HG02885 (cell line): ENCODE data around the gene ACKR3.

ENCODE experiments used
- ATAC-seq: cut with Tn5 transposase; IDR thresholded peaks from one replicate; pipeline ENCODE4 v1.9.1; 2021; ENCODE audit warnings: mild to moderate bottlenecking; ENCODE audit not compliant: unreplicated experiment, poor library complexity

Gene ACKR3

DNA sequence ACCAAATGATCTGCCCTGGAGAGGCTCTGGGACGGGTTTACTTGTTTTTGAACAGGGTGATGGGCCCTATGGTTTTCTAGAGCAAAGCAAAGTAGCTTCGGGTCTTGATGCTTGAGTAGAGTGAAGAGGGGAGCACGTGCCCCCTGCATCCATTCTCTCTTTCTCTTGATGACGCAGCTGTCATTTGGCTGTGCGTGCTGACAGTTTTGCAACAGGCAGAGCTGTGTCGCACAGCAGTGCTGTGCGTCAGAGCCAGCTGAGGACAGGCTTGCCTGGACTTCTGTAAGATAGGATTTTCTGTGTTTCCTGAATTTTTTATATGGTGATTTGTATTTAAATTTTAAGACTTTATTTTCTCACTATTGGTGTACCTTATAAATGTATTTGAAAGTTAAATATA lies 11.9 kb downstream of the ACKR3 start:
- ATAC-seq = no peak

DNA sequence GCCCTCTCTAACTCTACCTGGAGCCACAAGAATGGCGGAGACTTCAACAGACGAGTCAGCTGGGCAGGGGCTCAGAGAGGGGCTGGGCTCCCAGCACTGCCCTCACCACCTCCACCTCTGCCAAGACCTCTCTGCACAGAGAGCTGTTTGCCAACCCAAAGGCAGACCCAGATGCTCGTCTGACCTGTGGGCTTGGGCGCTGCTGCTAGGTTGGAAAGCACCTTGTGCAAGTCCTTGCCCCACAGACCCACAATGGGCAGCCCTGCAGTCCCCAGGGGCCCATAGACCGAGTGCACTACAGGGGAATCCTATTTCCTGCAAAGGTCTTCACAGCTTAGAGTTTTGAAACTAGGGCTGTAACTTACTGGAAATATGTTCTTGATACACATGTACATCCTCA lies 13.3 kb downstream of the ACKR3 start:
- ATAC-seq = no peak

DNA sequence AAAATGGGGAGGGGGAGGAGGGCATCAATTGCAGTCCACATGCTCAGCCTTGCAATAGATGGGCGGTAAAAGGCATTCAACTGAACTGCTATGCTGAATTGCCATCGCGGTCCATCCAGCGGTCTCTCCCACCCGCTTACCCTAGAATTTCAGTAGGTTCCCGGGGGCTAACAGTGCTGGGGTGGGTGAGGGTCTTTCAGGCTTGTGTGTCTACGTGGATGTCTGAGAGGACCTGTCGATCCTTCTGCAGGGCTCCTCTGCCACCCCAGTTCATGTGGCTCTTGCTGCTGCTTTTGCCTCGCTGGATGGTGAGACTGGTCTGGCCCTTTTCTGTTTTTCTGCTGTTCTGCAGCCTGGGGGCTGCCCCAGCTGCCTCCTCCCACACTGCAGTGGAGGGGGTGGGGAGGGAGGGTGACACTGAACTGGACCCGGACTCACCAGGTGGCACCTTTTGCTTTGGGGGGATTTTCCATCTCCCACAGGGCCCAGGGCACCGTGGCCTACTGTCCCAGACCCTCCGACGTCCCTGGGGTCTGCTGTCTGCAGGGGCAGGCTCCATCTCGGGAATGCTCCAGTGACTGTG lies 14.1 kb downstream of the ACKR3 start:
- ATAC-seq = no peak

DNA sequence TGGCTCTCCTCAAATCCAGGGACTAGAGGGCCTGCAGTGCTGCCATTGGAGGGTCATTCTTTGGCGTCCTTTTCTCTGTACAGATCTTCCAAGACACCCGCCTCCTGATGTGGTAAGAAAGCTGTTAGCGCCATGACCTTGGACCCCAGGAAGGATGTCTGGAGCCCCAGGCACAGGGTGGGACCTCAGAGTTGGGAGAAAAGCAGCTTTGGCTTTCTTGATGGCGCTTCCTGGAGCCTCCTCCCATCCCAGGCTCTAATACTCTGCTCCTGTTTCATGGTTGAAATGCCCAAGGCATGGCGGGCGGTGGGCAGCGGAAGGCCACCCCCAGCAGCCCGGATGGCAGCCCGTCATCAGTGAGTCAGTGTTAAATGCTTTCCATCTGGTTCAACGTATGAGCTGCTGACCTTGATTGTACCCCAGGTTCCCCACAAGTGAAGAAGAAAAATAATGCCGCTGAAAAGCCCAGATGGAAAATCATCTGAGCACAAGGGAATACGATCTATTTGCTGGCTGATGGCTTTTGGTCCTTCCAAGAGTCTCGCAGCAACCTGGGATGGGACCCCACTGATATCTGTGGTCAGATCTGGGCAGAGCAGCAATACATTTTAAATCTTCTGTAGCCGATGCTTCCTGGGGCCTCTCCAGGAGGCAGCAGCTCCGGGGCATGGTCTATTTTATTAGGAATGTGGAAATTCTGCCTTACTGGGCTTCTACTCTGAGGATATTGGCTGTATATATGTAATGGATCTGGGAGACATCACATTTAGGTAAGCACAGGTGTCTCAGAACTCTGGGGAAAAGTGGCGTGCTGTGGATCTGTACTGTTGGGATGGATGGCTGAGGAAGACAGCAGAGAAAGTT lies 15.1 kb downstream of the ACKR3 start:
- no peak for ATAC-seq

DNA sequence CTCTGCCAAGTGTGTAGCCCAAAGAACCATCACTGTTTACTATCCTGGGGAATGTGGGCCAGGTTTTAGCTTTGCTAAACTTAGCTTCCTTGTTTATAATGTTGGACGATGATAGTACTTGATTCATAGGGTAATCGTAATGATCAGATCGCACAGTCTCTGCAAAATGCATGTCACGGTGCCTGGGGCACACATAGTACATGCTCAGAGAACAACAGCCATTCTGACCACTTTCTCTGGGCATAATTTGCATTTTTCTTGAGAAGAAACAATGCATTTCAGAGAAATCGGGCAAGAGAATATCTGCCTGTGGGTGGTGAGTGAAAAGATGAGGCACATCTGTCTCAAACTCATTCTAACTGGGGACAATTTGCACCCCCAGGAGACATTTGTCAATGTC lies 16.3 kb downstream of the ACKR3 start:
- no peak for ATAC-seq

DNA sequence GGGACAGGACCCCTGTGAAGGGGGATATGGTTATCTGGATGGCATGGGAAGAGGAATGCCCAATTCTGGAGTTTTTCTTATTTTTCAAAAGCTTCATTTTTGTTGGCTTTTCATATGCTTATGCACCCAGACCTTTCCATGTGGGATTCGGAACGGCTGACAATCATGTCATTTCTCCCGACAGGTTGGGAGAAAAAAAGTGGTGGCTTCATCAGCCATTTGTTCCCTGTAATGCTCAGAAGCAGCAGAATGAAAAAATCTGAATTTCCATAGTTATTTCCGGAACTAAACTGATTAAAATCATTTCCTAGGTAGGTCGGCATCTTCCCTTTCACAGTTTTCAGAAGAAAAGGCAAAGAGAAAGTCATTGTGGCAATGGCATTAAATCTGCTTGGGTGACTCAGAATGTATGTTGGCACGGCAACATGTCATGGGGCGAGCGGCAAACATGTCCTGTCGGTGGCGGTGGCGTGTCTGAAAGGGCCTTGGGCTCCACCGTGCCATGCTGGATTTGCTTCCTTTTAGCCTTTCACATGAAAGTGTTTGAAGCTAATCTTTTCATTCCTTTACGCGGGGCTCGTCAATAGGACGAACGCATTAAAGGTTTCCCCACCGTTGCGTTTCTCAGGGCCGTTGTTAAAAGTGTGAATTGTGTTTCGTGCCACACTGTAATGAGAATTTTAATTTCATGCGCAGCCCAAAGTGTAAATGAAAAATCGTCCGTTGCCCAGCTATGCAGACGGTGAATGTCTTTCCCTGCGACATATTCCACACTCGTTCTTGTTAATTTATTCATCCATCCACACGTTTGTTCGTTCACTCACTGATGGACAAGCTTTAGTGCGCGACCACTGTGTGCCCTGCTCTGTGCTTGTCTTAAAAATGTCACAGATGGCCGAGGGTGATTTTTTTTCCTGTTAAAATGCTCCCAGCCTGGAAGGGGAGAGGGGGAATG lies 18.5 kb downstream of the ACKR3 start:
- ATAC-seq = no peak

DNA sequence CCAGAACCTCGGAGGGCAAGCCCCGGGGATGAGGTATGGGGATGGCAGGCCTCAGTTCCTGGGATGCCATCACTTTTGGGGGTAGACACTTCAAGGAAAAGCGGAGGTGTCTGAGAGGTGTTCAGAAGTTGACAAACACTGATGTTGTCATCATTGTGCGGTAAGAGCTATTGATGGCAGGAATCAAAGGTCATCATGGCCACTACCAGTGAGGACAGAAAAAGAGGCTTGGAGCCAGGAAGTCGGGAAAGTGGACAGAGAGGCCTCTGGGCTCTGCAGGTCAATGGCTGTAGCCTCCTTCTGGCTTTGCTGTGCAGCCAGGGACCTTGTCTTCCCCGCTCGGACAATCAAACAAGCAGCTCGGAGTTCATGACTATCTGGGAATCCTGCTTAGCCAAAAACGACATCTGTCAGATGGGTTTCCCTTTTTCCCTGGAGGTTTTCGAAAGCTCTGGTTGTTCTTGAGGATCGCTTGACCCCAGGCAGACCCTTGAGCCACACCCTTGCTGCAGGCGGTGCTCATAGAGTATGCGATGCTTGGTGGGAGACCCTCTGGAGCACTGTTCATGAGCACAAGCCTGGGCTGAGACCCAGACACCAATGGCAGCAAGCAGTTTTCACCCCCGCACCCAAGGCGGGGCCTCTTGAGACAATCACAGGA lies 19.4 kb downstream of the ACKR3 start:
- no peak for ATAC-seq

DNA sequence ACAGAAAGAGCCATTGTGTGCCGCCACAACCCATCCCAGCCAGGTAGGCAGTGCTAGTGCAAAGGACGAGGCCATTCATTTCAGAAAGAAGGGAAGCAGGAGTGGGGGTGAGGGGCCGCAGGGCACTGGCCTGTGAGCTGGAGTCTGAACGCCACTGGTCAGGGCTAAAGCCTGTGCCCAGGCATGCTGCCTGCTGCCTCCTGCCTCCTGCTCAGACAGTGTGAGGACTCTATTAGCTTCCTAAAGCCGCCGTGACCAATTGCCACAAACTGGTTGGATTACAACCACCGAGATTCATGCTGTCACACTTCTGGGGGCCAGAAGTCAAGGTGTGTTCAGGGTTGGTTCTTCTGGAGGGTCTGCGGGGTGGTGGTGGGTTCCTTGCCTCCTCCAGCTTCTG lies 21.2 kb downstream of the ACKR3 start:
- no peak for ATAC-seq

DNA sequence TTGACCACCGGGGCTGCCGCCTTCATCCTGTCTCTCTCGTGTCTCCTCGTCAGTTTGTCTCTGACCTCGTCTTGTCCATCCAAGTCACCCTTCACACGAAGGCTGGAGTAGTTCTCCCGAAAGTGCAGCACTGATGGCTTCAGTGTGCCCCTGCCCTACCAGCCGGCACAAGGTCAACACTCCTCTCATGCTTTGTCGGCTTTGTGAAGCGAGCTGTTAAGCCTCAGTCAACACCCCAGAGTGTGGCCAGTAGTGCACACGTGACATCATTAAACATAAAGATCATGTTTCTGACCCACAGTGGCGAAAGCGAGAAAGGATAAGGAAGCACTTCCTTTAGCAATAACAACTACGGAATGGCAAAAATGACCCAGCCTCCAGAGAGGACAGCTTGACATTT lies 23.2 kb downstream of the ACKR3 start:
- ATAC-seq = no peak

DNA sequence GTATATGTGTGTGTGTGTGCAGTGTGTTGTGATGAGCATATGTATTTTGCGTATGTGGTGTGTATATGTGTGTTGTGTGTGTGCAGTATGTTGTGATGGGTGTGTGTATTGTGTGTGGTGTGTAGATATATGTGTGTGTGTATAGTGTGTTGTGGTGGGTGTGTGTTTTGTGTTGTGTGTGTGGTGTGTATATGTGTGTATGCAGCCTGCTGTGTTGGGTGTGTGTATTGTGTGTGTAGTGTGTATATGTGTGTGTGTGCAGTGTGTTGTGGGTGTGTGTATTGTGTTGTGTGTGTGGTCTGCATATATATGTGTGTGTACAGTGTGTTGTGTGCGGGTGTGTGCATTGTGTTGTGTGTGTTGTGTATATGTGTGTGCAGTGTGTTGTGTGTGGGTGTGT lies 23.9 kb downstream of the ACKR3 start:
- ATAC-seq = no peak

DNA sequence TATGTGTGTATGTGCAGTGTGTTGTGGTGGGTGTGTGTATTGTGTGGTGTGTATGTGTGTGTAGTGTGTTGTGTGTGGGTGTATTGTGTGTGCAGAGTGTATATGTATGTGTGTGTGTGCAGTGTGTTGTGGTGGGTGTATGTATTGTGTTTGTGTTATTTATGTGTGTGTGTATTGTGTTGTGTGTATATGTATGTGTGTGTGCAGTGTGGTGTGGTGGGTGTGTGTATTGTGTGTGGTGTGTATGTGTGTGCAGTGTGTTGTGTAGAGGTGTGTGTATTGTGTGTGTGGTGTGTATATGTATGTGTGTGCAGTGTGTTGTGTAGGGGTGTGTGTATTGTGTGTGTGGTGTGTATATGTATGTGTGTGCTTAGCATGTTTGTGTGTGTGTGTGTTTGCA lies 24.3 kb downstream of the ACKR3 start:
- ATAC-seq = no peak

DNA sequence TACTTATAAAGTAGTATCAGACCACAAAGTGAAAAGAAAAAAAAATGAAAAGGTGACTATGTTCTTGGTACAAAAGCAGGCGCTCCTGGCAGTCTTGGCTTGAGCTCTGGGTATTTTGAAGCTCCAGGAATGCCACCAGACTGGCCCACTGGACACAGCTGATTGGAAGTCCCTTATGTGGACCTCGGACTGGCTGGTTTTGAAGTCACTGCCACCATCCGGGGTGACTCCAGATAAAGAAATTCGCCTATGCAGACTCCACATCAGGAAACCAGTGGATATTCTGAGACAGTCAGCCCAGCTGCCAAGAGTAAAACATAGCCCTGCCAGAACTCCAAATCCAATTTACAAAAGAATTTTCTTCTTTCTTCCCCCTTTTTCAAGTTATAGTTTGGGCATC lies 28.0 kb downstream of the ACKR3 start:
- no peak for ATAC-seq

DNA sequence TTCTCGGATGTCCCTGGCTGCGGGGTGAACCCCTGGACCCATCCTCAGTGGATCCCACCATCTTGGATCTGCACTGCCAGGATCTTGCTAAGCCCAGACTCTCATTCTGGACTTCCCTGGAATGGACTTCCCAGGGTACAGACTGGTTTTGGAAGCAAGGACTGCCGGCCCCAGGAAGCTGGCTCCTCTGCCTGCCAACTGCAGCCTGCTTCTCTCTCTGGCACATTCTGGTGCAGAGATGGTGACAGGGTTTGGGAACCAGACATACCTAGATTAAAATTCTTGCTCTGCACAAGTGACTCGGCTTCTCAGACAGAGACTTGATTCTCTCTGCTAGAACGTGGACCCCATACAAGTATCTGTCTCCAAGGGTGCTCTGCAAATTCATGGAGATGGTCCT lies 29.4 kb downstream of the ACKR3 start:
- no peak for ATAC-seq

DNA sequence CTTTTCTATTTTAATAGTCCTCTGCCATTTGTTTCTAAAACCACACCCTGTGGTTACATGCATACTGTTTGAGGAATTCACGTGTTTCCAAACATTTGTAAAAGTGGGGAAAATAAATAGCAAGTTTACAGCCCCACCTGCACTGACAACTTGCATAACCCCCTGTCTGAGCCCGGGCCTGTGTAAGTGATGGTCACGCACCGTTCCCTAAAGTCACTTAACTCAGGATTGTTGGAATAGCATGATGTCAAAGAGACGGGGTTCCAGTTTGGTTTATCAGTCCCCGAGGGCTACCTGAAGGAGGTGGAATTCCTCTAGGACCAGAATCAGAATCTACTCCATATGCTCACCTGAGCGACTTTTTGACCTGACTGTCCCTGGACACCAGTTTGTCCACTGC lies 30.5 kb downstream of the ACKR3 start:
- ATAC-seq = no peak

DNA sequence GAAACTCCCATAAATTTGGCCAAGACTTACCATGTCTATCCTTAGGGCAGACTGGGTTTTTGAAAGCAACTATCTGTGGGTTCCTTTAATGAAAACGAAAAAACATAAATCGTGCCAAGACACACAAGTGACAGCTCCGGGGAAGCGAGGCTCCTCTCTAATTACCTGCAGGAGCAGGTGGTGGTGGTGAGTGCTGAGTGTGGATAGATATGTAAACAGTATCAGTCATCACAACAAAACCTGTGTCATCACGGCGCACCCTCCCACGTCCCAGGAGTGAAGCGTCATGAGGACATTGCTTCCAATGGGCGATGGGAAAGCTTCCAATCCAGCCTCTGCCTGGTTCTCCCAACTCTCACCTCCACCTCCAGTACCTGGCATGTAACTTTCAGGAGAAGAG lies 31.3 kb downstream of the ACKR3 start:
- no peak for ATAC-seq

DNA sequence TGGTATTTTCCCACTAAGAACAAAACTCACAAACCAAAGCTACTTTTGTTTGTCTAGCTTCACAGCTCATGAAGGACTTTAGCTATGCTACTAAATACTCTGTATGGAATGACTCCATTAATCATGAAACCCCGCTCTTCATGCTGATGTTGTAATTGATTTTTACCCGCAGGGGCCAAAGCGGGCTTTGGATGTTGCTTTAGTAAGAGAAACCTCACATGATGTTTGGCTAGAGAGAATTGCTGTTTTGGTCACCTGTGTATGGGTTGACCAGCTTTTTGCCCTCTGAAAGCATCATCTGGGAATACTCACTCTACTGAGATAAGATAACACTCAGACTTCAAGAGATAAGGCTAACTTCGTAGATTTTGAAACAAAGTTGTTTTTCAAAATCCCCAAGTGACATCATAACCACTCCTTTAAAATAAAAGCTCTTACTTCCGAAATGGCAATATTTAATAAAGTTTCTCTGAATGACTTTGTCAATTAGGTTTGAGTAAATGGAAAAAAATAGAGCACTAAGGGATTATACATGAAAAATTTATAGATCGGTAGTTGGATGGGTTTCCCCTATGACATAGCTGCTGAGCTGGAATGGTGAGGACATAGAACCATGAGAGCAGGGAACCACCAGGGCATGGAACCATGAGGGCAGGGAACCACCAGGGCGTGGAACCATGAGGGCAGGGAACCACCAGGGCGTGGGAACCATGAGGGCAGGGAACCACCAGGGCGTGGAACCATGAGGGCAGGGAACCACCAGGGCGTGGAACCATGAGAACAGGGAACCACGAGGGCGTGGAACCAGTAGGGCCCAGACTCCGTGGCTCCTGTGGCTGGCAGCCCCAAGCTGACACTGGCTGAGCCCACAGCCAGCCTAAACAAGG lies 31.9 kb downstream of the ACKR3 start:
- no peak for ATAC-seq

DNA sequence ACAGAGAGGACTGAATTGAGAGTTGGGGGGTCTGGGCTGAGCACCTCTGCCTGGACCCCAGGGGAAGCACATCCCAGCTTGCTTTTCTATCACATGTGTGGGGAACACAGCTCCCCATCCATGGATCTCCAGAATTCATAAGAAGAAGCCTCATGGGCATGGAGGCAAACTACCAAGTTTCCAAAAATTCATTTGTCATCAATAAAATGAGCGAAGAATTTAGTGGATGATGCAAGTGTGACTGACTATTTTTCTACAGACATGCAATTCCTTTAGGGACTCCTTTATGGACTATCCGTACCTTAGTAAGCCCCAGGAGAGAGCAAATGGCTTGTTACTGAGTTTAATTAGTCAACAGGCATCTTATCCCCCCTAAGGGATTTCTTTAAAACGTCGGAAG lies 33.1 kb downstream of the ACKR3 start:
- ATAC-seq = no peak

DNA sequence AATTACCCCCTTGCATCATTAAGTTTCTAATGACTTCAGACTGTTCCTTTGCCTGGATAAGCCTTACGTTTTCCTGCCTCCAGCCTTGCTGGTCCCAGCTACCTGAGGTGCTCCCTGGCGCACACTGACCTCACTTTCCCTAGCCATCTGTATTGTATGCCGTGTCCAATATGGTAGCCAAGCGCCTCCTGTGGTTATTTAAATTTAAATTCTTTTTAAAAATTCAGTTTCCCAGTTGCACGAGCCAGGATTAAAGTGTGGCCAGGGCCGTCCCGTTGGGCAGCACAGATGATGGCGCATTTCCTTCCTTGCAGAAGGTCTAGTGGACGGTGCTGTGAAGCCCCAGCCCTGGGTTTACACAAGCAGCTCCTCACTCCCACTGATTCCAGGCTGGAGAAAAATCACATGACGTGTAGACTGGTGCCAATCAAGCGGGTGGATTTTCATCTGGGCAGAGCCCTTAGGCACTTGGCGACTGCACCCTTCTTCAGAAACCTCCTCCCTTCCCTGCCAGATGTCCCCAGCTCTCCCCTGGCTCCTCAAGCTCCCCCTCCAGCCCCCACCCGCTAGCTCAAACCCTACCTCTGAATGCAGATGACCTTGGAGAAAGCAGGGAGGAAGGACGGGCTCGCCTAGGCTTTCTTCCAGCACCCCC lies 33.9 kb downstream of the ACKR3 start:
- no peak for ATAC-seq
